ENCODE data around the gene ASTN2.
"Not testable (repeated sequence)": the region's sequence is repeated elsewhere in the genome, so short reads cannot be mapped to it uniquely, and the experiment has no call there.

ASTN2 gene

GRCh38 chr9:116717150-116717549 lies 697.7 kb downstream of the ASTN2 start:
- no peak for DNase-seq

- DNase-seq: no peak
Observed at GRCh38 chr9:116716438-116716837, 698.4 kb downstream of the ASTN2 start.

- no peak for DNase-seq
Observed at GRCh38 chr9:116715751-116716150, 699.1 kb downstream of the ASTN2 start.

- no peak for DNase-seq
Observed at GRCh38 chr9:116713271-116713670, 701.6 kb downstream of the ASTN2 start.

- no peak for DNase-seq
Observed at GRCh38 chr9:116712781-116713180, 702.1 kb downstream of the ASTN2 start.

- DNase-seq: no peak
Observed at GRCh38 chr9:116706310-116707290, 708.3 kb downstream of the ASTN2 start.

GRCh38 chr9:116705531-116705930 lies 709.3 kb downstream of the ASTN2 start:
- DNase-seq: no peak

- DNase-seq: no peak
Observed at GRCh38 chr9:116704470-116704869, 710.4 kb downstream of the ASTN2 start.

- no peak for DNase-seq
Observed at GRCh38 chr9:116703634-116704033, 711.2 kb downstream of the ASTN2 start.

- no peak for DNase-seq
Observed at GRCh38 chr9:116701940-116702642, 712.8 kb downstream of the ASTN2 start.

GRCh38 chr9:116700882-116701865 lies 713.7 kb downstream of the ASTN2 start:
- DNase-seq: no peak

GRCh38 chr9:116700279-116700678 lies 714.6 kb downstream of the ASTN2 start:
- DNase-seq: no peak

GRCh38 chr9:116697887-116698286 lies 717.0 kb downstream of the ASTN2 start:
- no peak for DNase-seq

- no peak for DNase-seq
Observed at GRCh38 chr9:116697362-116697761, 717.5 kb downstream of the ASTN2 start.

GRCh38 chr9:116695438-116695837 lies 719.4 kb downstream of the ASTN2 start:
- DNase-seq: no peak

- DNase-seq: no peak
Observed at GRCh38 chr9:116694785-116695291, 720.0 kb downstream of the ASTN2 start.

- DNase-seq: no peak
Observed at GRCh38 chr9:116693233-116693731, 721.6 kb downstream of the ASTN2 start.

GRCh38 chr9:116692616-116693015 lies 722.2 kb downstream of the ASTN2 start:
- no peak for DNase-seq

- no peak for DNase-seq
Observed at GRCh38 chr9:116691607-116692006, 723.2 kb downstream of the ASTN2 start.

GRCh38 chr9:116690805-116691204 lies 724.1 kb downstream of the ASTN2 start:
- DNase-seq: not testable (repeated sequence)

GRCh38 chr9:116689486-116690032 lies 725.3 kb downstream of the ASTN2 start:
- DNase-seq: no peak
